ENCODE data around the gene SGTB.
A peak's percentile ranks its signal among the peaks of the same experiment; 100 is the strongest.

The SGTB gene

DNA sequence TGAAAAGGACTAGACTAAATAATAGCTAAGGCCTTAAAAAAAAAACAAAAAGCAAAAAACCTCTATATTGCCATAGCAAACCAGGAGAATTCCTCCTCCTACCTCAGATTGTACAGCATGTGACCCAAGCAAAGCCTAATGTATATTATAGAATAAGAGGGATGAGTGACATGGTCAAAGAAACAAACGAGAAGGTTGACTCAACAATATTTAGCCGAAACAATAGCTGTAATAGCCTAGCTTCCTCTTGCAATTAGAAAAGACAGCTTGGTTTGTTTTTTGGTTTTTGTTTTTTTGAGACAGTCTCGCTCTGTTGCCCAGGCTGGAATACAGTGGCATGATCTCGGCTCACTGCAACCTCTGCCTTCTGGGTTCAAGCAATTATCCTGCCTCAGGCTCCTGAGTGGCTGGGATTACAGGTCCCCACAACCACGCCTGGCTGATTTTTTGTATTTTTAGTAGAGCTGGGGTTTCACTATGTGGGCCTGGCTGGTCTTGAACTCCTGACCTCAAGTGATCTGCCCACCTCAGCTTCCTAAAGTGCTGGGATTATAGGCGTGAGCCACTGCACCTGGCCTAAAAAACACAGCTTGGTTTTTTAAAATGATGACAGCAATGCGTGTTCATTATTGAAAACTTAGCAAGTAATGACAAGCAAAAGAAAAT, 5.7 kb upstream of the SGTB start:
- H3K27ac ChIP-seq: no peak overlapping the region
- H3K9me3 ChIP-seq (ENCODE audit: control insufficient read depth, low read length): no peaks in the 10 kb centered on the region
- TF ChIP-seq, protein P1, sequence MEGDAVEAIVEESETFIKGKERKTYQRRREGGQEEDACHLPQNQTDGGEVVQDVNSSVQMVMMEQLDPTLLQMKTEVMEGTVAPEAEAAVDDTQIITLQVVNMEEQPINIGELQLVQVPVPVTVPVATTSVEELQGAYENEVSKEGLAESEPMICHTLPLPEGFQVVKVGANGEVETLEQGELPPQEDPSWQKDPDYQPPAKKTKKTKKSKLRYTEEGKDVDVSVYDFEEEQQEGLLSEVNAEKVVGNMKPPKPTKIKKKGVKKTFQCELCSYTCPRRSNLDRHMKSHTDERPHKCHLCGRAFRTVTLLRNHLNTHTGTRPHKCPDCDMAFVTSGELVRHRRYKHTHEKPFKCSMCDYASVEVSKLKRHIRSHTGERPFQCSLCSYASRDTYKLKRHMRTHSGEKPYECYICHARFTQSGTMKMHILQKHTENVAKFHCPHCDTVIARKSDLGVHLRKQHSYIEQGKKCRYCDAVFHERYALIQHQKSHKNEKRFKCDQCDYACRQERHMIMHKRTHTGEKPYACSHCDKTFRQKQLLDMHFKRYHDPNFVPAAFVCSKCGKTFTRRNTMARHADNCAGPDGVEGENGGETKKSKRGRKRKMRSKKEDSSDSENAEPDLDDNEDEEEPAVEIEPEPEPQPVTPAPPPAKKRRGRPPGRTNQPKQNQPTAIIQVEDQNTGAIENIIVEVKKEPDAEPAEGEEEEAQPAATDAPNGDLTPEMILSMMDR (IDR thresholded peaks at IDR 0.05): no peak
- H3K4me3 ChIP-seq (ENCODE audit: low read depth, low read length): no peak overlapping the region
- no peaks in the 10 kb centered on the region for H3K36me3 ChIP-seq (ENCODE audit: control insufficient read depth, insufficient read depth, low read length)
- no peaks in the 10 kb centered on the region for H3K4me1 ChIP-seq
- no peaks in the 10 kb centered on the region for H3K79me2 ChIP-seq
- H3K27me3 ChIP-seq (ENCODE audit: control insufficient read depth, insufficient read depth, low read length): no peaks in the 10 kb centered on the region
- H3K4me2 ChIP-seq (ENCODE audit: low read length): no peak overlapping the region
- H3K9ac ChIP-seq: no peak overlapping the region
- no peak overlapping the region for H2AFZ ChIP-seq

DNA sequence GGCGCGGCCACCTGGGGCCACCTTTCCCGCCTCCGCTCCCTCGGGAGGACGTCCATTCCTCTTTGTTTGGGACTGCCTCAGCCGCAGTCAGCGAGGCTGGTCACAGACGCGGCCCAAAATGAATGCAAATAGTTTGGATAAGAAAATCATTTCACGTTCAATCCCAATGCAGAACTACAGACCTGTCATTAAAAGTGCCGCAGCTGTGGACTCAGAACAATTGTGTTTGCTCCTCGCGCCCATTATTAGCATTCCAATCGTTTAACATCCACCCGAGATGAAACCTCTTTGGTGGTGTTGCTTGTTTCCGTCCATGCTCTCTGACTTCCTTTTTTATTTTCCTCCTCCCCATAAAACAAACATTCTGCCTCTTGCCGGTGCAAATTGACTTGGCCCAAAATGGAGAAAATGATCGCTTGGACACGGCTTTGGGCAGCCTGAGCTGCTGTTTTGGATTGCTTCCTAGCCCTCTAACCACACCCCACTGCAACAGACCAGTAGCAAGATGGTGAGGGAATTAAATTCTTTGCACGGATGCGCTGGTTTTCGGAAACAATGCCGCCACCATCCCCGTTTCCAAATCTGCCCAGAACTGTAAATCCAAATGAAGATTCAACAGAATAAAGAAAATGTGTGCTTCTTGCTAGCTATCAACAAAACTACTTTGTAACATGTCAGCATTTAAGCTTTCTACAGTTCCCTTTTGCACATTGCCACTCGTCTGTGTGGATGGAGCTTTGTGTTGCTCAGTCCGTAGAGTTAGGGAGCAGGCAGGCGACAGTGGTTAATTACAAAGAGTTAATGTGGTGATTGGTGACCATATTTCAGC, 880 bp upstream of the SGTB start:
- Histone ChIP-seq H3K27me3 (ENCODE audit: control insufficient read depth, insufficient read depth, low read length) (no peaks in the 10 kb centered on the region), H3K79me2 (no peaks in the 10 kb centered on the region), H3K36me3 (ENCODE audit: control insufficient read depth, insufficient read depth, low read length) (no peaks in the 10 kb centered on the region), H3K9ac (no peak overlapping the region), H3K4me2 (ENCODE audit: low read length) (peak overlapping the region; percentile 99), H3K9me3 (ENCODE audit: control insufficient read depth, low read length) (no peaks in the 10 kb centered on the region), H2AFZ (peak overlapping the region; percentile 97), H3K4me3 (ENCODE audit: low read depth, low read length) (peak overlapping the region; percentile 90), H3K27ac (peak overlapping the region; percentile 46), H3K4me1 (no peaks in the 10 kb centered on the region)
- TF ChIP-seq, protein P1 (IDR thresholded peaks at IDR 0.05): no peak

DNA sequence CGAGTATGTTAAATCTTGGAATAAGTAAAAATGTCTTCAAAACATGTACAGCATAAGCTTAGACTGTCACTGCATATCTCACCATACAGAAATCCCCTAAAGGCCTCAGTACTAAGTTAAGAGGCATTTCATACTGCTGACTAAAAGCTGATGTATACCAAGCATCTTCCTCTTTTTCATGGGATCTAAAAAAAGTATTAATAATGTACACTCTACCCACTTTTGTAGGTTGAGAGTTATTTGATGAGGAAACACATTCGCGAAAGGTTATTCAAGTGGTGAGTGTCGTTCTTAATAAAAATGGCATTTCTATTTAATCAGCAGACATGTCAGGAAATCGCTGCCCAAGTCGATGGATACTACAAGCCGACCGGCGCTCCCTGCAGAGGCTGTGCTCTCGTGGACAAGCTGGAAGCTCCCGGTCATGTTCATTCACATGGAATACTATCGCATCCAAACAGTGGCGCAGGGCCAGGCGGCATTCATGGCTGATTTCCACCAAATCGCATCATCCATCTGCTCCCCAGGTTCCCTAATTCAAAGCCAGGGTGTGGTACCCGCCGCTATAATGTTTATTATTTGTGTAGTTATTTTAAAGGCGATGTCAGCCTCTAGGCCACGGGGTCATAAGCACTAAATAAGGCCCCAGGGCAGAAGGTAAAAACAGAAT, 724 bp downstream of the SGTB start:
- H3K27ac ChIP-seq: no peak overlapping the region
- TF ChIP-seq, protein P1 (IDR thresholded peaks at IDR 0.05): no peak
- H3K4me3 ChIP-seq (ENCODE audit: low read depth, low read length): peak overlapping the region; percentile 90

DNA sequence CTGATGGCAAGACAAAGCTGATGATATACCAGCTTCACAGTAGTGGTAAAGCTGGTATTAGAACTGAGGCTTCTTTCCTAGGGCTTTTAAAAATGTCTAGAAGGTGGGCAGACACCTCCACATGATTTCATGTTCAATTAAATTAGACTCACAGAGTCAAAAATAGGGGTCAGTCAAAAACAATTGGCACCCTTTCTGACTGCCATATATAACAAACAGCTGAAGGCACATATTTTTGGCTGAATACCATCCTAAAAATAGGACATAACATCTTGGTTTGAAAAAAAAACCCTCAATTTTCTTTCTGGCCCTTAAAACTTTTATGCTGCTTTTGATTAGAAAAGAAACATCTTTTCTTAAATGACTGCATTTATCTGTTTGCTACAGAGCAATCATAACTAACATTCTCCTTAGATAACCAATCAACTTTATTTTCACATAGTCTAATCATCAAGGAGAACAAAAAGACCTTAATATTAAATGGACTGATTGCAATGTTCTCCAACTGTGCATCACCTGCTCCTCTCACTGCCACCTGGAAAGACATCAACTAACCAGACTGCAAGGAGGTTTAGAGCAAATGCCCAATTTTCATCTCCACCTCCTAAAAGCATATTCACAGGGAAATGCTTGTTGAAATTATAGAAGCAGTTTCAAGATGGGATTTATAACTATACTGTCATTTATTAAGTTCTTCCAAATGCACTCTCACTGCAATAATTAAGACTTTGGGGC, 3.2 kb downstream of the SGTB start:
- no peak overlapping the region for H3K4me2 ChIP-seq (ENCODE audit: low read length)
- H3K9ac ChIP-seq: no peak overlapping the region
- no peaks in the 10 kb centered on the region for H3K79me2 ChIP-seq
- H3K4me3 ChIP-seq (ENCODE audit: low read depth, low read length): no peak overlapping the region
- H3K9me3 ChIP-seq (ENCODE audit: control insufficient read depth, low read length): no peaks in the 10 kb centered on the region
- no peaks in the 10 kb centered on the region for H3K27me3 ChIP-seq (ENCODE audit: control insufficient read depth, insufficient read depth, low read length)
- no peak overlapping the region for H2AFZ ChIP-seq
- H3K27ac ChIP-seq: no peak overlapping the region
- no peaks in the 10 kb centered on the region for H3K4me1 ChIP-seq
- TF ChIP-seq, protein P1 (IDR thresholded peaks at IDR 0.05): no peak
- no peaks in the 10 kb centered on the region for H3K36me3 ChIP-seq (ENCODE audit: control insufficient read depth, insufficient read depth, low read length)

More for the DNA sequence above, 724 bp downstream of the SGTB start:
- Histone ChIP-seq H3K4me1 (no peaks in the 10 kb centered on the region), H2AFZ (peak overlapping the region; percentile 97), H3K79me2 (no peaks in the 10 kb centered on the region), H3K9me3 (ENCODE audit: control insufficient read depth, low read length) (no peaks in the 10 kb centered on the region), H3K4me2 (ENCODE audit: low read length) (peak overlapping the region; percentile 99), H3K9ac (no peak overlapping the region), H3K36me3 (ENCODE audit: control insufficient read depth, insufficient read depth, low read length) (no peaks in the 10 kb centered on the region), H3K27me3 (ENCODE audit: control insufficient read depth, insufficient read depth, low read length) (no peaks in the 10 kb centered on the region)

Measured in parathyroid adenoma (tissue), 2 donors.